Endothelial cell of umbilical vein (primary cell): ENCODE data around the gene KCNC4.

Source experiments
- EZH2 ChIP-seq: IDR thresholded peaks from 2 replicates; pipeline ENCODE4 v1.6.1; 2012; ENCODE audit warnings: borderline replicate concordance, low read depth, mild to moderate bottlenecking, moderate library complexity, low read length, inconsistent platforms; ENCODE audit not compliant: severe bottlenecking
- FOS ChIP-seq: IDR thresholded peaks from 2 replicates; pipeline ENCODE4 v1.6.1; 2011; ENCODE audit warnings: mild to moderate bottlenecking, low read length, moderate library complexity, borderline replicate concordance; ENCODE audit not compliant: insufficient read depth
- GATA2 ChIP-seq: IDR thresholded peaks from 2 replicates; pipeline ENCODE4 v1.7.0; 2011; ENCODE audit warnings: low read depth, mild to moderate bottlenecking, moderate library complexity, mixed read lengths, low read length; ENCODE audit not compliant: insufficient read length, insufficient read depth
- JUN ChIP-seq: IDR thresholded peaks from 2 replicates; pipeline ENCODE4 v1.6.1; 2011; ENCODE audit warnings: borderline replicate concordance, low read depth; ENCODE audit not compliant: insufficient read length, insufficient read depth
- MYC ChIP-seq: IDR thresholded peaks from one replicate; pipeline ENCODE4 v1.6.1; 2011; ENCODE audit warnings: mild to moderate bottlenecking, low read depth, low read length
- POLR2A ChIP-seq: IDR thresholded peaks from 2 replicates; pipeline ENCODE4 v1.6.1; 2012; ENCODE audit warnings: low read depth, mild to moderate bottlenecking, control low read depth, low read length
- POLR2AphosphoS5 ChIP-seq: IDR thresholded peaks from 2 replicates; pipeline ENCODE4 v1.6.1; 2012; ENCODE audit warnings: low read depth, mild to moderate bottlenecking, control low read depth, low read length, moderate library complexity; ENCODE audit not compliant: insufficient read depth
- TF ChIP-seq, protein P1 (sequence below), 2 donors: IDR thresholded peaks; 1 replicate in 1 of 2; 2 replicates in 1 of 2; pipeline ENCODE4 v1.5.1; 2011; ENCODE audit warnings: low read length in 2 of 2, mild to moderate bottlenecking in 2 of 2, moderate library complexity in 2 of 2, control low read depth in 1 of 2, inconsistent platforms in 1 of 2, low read depth in 1 of 2; ENCODE audit not compliant: insufficient read depth in 1 of 2; ENCODE audit errors: extremely low read depth in 1 of 2
- TF ChIP-seq, protein P2 (sequence below): IDR thresholded peaks from 2 replicates; pipeline ENCODE4 v1.6.1; 2011; ENCODE audit not compliant: insufficient read depth, insufficient read length

DNA sequence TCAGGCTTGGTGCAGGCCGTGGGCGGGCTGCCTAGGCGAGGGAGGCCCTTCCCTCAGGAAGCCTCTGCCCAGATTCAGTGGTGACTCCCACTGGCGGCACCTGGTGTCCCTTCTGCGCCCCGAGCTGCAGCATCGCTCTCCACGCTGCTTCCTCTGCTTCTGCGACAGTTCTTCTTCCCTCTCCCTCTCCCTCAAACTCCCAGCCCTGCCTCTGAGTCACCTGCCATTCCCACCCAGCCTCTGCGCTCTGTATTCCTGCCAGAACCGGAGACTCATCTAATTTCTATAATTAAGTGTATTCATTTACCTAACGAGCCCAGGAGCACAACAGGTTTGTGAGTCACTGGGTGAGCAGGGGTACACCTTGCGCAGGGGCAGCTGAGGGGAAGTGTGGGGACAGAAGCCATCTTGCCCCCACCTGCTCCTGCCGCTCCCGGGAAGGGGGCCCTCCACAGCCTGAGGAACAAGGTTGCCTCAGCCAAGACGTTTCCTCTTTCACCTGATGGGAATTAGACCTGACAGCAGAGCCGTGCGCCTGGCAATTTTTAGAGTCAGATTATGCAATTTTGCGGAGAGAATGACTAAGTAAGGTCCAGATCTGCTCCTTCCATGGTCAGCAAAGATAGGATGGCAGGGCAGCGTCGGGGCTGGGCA lies 19.4 kb downstream of the KCNC4 start:
- no peak for TF ChIP-seq POLR2A
- TF ChIP-seq EZH2: no peak
- TF ChIP-seq, protein P1, sequence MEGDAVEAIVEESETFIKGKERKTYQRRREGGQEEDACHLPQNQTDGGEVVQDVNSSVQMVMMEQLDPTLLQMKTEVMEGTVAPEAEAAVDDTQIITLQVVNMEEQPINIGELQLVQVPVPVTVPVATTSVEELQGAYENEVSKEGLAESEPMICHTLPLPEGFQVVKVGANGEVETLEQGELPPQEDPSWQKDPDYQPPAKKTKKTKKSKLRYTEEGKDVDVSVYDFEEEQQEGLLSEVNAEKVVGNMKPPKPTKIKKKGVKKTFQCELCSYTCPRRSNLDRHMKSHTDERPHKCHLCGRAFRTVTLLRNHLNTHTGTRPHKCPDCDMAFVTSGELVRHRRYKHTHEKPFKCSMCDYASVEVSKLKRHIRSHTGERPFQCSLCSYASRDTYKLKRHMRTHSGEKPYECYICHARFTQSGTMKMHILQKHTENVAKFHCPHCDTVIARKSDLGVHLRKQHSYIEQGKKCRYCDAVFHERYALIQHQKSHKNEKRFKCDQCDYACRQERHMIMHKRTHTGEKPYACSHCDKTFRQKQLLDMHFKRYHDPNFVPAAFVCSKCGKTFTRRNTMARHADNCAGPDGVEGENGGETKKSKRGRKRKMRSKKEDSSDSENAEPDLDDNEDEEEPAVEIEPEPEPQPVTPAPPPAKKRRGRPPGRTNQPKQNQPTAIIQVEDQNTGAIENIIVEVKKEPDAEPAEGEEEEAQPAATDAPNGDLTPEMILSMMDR (IDR thresholded peaks at IDR 0.05; ENCODE audit: extremely low read depth in 1 of 2, insufficient read depth in 1 of 2, low read depth in 1 of 2, low read length in 2 of 2): no peak
- TF ChIP-seq, protein P2, sequence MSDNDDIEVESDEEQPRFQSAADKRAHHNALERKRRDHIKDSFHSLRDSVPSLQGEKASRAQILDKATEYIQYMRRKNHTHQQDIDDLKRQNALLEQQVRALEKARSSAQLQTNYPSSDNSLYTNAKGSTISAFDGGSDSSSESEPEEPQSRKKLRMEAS: no peak
- no peak for TF ChIP-seq POLR2AphosphoS5
- no peak for TF ChIP-seq GATA2
- TF ChIP-seq JUN: no peak
- TF ChIP-seq MYC: no peak
- no peak for TF ChIP-seq FOS
